GM12875 (cell line): ENCODE results near the gene ADAM10.
"Not testable (repeated sequence)": the region's sequence is repeated elsewhere in the genome, so short reads cannot be mapped to it uniquely, and the experiment has no call there.

Experiments used
- H3K4me3 ChIP-seq: one replicate; pipeline ENCODE4 v1.5.1; 2011; ENCODE audit warnings: low read depth, low read length, control low read depth
- TF ChIP-seq, protein P1 (sequence below): IDR thresholded peaks from 2 replicates; pipeline ENCODE4 v1.5.1; 2011; ENCODE audit warnings: low read depth, mild to moderate bottlenecking, control low read depth, inconsistent platforms, low read length, moderate library complexity, borderline replicate concordance; ENCODE audit not compliant: insufficient read depth

Gene ADAM10

DNA sequence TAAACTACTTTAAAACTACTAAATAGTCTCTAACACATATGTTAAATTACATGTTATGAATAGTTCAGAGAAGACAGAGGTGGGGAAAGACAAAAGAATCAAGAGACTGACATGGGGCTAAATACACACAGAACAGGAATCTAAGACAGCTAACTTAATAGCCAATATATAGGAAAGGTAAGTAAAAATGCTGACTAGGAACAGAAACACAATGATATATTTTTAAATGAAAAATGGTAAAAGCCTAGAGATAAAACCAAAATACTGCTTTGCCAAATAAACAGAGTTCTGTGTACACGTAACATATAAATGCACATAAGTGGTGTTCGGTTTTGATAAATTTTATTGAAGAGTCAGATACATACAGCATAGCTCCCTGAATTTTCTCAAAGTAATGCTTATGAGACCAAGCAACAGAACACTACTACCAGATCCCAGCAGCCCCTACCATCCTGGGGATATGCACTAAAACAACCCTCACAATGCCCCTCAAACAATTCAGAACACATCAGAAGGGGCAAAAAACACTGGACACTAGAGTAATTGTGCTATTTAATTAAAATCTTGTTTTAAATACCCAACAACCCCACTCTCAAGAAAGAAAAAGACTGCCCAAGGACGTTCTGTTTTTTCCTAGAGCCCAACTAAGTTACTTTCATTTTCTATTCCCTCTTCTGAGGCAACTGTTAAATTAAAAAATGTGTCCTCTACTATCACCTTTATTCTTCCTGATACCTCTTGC lies 121.1 kb downstream of the ADAM10 start:
- no peak overlapping the region for H3K4me3 ChIP-seq
- TF ChIP-seq, protein P1, sequence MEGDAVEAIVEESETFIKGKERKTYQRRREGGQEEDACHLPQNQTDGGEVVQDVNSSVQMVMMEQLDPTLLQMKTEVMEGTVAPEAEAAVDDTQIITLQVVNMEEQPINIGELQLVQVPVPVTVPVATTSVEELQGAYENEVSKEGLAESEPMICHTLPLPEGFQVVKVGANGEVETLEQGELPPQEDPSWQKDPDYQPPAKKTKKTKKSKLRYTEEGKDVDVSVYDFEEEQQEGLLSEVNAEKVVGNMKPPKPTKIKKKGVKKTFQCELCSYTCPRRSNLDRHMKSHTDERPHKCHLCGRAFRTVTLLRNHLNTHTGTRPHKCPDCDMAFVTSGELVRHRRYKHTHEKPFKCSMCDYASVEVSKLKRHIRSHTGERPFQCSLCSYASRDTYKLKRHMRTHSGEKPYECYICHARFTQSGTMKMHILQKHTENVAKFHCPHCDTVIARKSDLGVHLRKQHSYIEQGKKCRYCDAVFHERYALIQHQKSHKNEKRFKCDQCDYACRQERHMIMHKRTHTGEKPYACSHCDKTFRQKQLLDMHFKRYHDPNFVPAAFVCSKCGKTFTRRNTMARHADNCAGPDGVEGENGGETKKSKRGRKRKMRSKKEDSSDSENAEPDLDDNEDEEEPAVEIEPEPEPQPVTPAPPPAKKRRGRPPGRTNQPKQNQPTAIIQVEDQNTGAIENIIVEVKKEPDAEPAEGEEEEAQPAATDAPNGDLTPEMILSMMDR: no peak

DNA sequence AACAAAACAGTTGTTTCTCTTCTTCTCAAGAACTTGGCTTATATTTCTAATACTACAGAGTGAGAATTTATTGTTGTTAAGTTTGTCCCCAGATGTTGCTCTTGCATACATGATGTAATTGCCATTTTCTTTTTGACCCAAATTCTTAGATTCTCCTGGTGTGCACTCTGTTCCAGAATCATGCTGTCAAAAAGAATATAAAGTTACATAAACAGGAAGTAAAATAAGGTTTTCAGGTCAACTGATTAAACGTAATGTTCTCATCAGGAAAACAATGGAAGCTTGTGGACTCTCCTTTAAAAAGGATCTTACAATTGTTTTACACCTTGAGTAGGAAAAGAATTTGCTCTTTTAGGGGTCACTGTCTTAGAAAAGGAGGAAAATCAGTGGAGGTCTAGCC lies 121.8 kb downstream of the ADAM10 start:
- no peak overlapping the region for H3K4me3 ChIP-seq
- TF ChIP-seq, protein P1: no peak

DNA sequence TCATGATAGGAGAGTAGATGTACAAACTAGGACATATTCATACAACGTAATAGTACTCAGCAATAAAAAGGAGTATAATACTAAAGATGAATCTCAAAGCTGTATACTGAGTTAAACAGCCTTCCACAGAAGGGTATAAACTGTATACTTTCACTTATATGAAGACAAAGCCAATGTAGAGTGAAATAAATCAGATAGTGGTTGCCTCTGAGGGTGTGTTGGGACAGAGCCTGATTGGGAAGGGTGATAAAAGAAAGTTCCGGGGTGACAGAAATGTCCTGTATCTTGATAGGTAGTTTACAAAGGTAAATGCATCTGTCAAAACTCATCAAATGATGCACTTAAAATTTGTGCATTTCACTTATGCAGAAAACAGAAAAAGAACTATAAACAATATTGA lies 122.5 kb downstream of the ADAM10 start:
- TF ChIP-seq, protein P1: no peak
- H3K4me3 ChIP-seq: no peak overlapping the region

DNA sequence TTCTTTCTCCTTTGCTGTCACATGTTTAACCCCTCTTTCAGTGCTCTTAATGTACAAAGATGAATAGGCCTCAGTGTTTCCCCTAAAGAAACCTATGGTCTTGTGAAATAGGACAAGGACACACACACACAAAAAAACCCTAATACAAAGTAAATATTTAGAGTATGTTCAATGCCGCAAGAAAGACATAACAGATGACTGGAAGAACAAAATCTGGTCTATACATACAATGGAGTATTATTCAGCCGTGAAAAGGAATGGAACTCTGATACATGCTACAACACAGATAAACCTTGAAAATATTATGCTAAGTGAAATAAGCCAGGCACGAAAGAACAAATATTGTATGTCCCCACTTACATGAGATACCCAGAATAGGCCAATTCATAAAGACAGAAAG lies 123.1 kb downstream of the ADAM10 start:
- TF ChIP-seq, protein P1: no peak
- H3K4me3 ChIP-seq: no peak overlapping the region

DNA sequence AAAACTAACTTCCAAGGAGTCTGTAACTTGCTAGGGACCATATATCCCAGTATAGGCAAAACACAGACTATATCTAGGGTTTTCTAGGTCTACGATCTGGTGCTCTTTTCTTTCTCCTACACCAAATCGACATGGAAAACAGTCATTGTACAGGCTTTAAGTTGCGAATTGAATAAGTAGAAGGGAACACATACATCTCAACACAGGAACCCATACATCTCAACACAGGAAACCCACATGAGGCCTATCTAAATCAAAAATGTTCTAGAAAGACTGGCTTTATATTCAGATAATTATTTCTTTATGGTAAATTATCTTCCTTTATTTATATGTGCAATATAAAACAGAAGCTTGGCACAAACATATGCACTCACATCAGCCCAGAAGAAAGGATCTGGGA lies 126.6 kb downstream of the ADAM10 start:
- H3K4me3 ChIP-seq: no peak overlapping the region
- TF ChIP-seq, protein P1: no peak

DNA sequence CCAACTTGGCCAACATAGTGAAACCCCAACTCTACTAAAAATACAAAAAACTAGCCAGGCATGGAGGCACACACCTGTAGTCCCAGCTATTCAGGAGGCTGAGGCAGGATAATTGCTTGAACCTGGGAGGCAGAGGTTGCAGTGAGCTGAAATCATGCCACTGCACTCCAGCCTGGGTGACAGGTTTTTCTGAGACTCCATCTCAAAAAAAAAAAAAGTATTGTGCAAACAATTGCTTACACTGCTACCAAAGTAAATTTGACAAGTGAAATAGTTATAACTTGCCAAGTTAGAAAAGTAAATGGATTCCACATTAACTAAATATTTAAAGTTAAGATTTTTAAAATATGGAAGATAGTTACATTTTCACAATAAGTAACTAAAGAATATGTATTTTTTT lies 129.2 kb downstream of the ADAM10 start:
- not testable (repeated sequence) for H3K4me3 ChIP-seq

DNA sequence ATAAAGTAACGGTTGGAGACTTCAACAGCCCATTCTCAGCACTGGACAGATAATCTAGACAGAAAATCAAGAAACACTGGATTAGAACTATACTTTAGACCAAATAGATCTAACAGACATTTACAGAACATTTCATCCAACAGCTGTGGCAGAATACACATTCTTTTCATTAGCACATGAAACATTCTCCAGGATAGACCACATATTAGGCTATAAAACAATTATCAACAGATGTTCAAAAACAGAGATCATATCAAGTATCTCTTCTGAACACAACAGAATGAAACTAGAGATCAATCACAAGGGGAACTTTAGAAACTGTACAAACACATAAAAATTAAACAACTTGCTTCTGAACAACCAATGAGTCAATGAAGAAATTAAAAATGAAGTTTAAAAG lies 133.3 kb downstream of the ADAM10 start:
- H3K4me3 ChIP-seq: no peak overlapping the region
- TF ChIP-seq, protein P1: no peak
